Common myeloid progenitor, CD34-positive (primary cell): ENCODE measurements around the gene ADAMTS15.

ENCODE experiments used
- CTCF ChIA-PET: fragments of 350-600 bp; sonication (Branson Sonifier 250); formaldehyde crosslinking; loops from one replicate; lab custom pipeline; 2021; ENCODE audit warnings: antibody characterized with exemption; lab: Charles Lee
- POLR2A ChIA-PET: fragments of 350-600 bp; sonication (Branson Sonifier 250); formaldehyde crosslinking; loops from one replicate; lab custom pipeline; 2021; ENCODE audit warnings: antibody characterized with exemption; lab: Charles Lee
- DNase-seq, 3 donors: peaks; one replicate each; pipeline versions ENCODE4 v3.0.0 to v3.0.0-alpha.2; 2013
- H3K27ac ChIP-seq, 2 experiments: 1 replicate in 1 of 2; 2 replicates in 1 of 2; pipeline ENCODE4 v1.7.0; 2013; ENCODE audit warnings: inconsistent platforms in 2 of 2, low read length in 2 of 2, mild to moderate bottlenecking in 2 of 2, low read depth in 1 of 2, moderate library complexity in 1 of 2; ENCODE audit not compliant: severe bottlenecking in 2 of 2, insufficient read depth in 1 of 2, poor library complexity in 1 of 2
- H3K27me3 ChIP-seq, 5 experiments: replicated peaks in 2 of 5; 1 replicate in 3 of 5; 2 replicates in 2 of 5; pipeline versions ENCODE4 v1.6.1 to v1.7.0; 2013; ENCODE audit warnings: low read length in 4 of 5, mild to moderate bottlenecking in 2 of 5, moderate library complexity in 2 of 5, inconsistent platforms in 1 of 5; ENCODE audit not compliant: insufficient read depth in 5 of 5, control insufficient read depth in 4 of 5
- H3K36me3 ChIP-seq, 4 experiments: 1 replicate in 2 of 4; 2 replicates in 2 of 4; pipeline versions ENCODE4 v1.6.1 to v1.7.0; 2013; ENCODE audit warnings: low read length in 3 of 4, control low read depth in 1 of 4, mild to moderate bottlenecking in 1 of 4; ENCODE audit not compliant: control insufficient read depth in 4 of 4, insufficient read depth in 4 of 4
- H3K4me1 ChIP-seq, 4 experiments: 1 replicate in 3 of 4; 2 replicates in 1 of 4; pipeline versions ENCODE4 v1.6.1 to v1.7.1; 2013; ENCODE audit warnings: low read length in 3 of 4, mild to moderate bottlenecking in 3 of 4, control low read depth in 1 of 4, inconsistent platforms in 1 of 4, moderate library complexity in 1 of 4; ENCODE audit not compliant: control insufficient read depth in 4 of 4, insufficient read depth in 4 of 4; ENCODE audit errors: control extremely low read depth in 1 of 4
- H3K4me3 ChIP-seq, 7 experiments: 1 replicate in 4 of 7; 2 replicates in 3 of 7; pipeline versions ENCODE4 v1.5.1 to v1.7.0; 2013; ENCODE audit warnings: mild to moderate bottlenecking in 7 of 7, low read length in 6 of 7, moderate library complexity in 6 of 7, inconsistent platforms in 2 of 7, low read depth in 2 of 7, control low read depth in 1 of 7; ENCODE audit not compliant: insufficient read depth in 4 of 7, control insufficient read depth in 1 of 7; ENCODE audit errors: extremely low read depth in 1 of 7
- H3K9me3 ChIP-seq, 5 experiments: 1 replicate in 4 of 5; 2 replicates in 1 of 5; pipeline versions ENCODE4 v1.6.1 to v1.7.1; 2013; ENCODE audit warnings: low read length in 4 of 5, mild to moderate bottlenecking in 2 of 5, inconsistent platforms in 1 of 5, low read depth in 1 of 5, moderate library complexity in 1 of 5; ENCODE audit not compliant: control insufficient read depth in 4 of 5, insufficient read depth in 2 of 5; ENCODE audit errors: control extremely low read depth in 1 of 5
- WGBS: methylation state at CpG from one replicate; pipeline ENCODE4 v1.1.5; 2013; ENCODE audit not compliant: insufficient coverage; 5-methylcytosine and 5-hydroxymethylcytosine counted together

ADAMTS15 gene

GRCh38 chr11:130427581-130428315 lies 20.7 kb upstream of the ADAMTS15 start:
- Histone ChIP-seq H3K27me3 (peaks cover 15 to 80% (median 28%) of the 10 kb centered on the region in 5 experiments), H3K9me3 (no peaks in the 10 kb centered on the region), H3K27ac (no peak overlapping the region), H3K36me3 (no peaks in the 10 kb centered on the region), H3K4me3 (peak overlapping the region in 3 of 7 experiments; percentile 24 to 61 (median 36)), H3K4me1 (peaks cover 0 to 19% (median 11%) of the 10 kb centered on the region in 4 experiments)
- ChIA-PET CTCF (interaction anchor here (0.7 to 15.5 kb wide), 4 partner anchors 28 to 437 kb away, joined by 3 to 362 read pairs (median 6); no protein-coding TSS in a partner anchor), POLR2A (no interaction called here)
- under 1% methylated on average over 64 of the region's 84 CpGs for WGBS
- peak in 2 of 3 donors; percentile 36 to 47 for DNase-seq

DNA sequence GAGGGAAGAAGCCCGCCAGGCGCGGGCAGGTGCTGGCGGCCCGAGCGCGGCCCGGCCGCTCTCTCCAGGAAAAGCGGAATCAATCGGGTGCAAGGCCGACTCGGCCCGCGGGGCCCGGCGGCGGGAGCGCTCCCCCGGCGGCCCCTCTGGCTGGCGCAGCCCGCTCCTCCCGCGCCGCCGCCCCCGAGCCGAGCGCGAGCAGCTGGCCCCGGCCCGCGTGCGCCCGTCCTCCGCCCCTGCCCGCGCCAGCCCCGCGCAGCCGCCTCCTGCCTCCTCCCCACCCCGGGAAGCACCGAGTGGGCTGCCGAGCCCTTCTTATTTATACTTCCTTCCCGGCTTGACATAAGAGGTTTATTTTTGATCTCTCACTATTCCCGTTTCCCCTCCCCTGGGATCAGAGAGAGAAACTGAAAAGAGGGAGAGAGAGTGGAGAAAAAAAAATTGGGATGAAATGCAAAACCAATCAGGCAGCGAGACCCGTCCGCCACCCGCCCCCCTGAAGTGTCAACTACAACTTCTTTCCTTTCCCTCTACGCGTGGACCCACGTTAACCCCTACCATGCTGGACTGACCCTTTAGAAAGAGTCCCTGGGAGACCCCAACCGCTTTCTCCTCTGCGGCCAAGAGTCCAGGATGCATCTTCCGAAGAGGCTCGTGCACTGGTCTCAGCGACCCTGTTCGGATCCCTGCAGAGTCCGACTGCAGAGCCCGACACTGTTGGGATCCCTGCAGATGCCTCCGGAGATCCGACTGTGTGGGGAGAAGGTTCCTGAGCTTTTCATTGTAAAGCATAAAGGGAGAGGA lies 19.9 kb upstream of the ADAMTS15 start, which contains the start of gene ADAMTS8:
Gene ADAMTS8 (minus strand): TSS at position 294 of the 804 bp plus-strand sequence. CDS start 323 bp downstream, outside the sequence.
- CTCF ChIA-PET, result interaction anchor here (0.7 to 15.5 kb wide), 3 partner anchors 28 to 436 kb away, joined by 3 to 362 read pairs (median 3); no protein-coding TSS in a partner anchor
- Histone ChIP-seq H3K36me3 (no peaks in the 10 kb centered on the region), H3K27ac (no peak within 1 kb of the TSS), H3K9me3 (no peaks in the 10 kb centered on the region), H3K4me1 (peaks cover 0 to 19% (median 11%) of the 10 kb centered on the region in 4 experiments), H3K4me3 (peak within 1 kb of the TSS in 4 of 7 experiments; percentile 19 to 61 (median 34)), H3K27me3 (peaks cover 15 to 74% (median 30%) of the 10 kb centered on the region in 5 experiments)
- POLR2A ChIA-PET, result no interaction called here
- DNase-seq, result peak in 2 of 3 donors; percentile 32 to 39
- 4% methylated on average over 33 of the region's 64 CpGs for WGBS

DNA sequence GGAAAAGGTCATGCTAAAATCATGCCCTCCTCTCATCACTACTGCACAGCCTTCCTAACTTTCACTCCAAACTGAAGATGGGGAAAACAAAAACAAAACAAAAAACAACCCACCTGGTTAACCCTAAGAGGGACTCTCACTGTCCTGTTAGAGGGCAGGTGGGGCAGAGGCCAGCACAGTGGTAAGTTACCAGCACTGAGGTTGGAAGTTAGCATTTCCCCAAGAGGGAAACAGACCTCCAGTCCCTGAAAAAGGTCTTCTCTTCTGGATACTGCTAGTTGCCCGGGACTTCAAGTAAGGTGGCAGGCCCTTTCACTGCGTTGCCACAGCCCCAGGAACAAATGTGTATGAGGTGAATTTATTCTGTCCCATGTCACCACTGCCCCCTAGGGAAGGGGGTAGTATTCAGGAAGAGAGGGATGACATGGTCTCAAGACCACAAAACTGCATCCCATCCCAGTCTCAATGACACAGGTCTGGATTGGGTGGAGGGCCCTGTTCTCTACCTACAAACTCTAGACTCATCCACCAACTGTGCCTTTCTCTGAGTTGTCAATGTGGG lies 19.2 kb upstream of the ADAMTS15 start:
- POLR2A ChIA-PET, result no interaction called here
- Histone ChIP-seq H3K4me3 (peak overlapping the region in 1 of 7 experiments; percentile 61), H3K36me3 (no peaks in the 10 kb centered on the region), H3K27ac (no peak overlapping the region), H3K9me3 (no peaks in the 10 kb centered on the region), H3K27me3 (peaks cover 15 to 68% (median 30%) of the 10 kb centered on the region in 5 experiments), H3K4me1 (peaks cover 0 to 19% (median 11%) of the 10 kb centered on the region in 4 experiments)
- CTCF ChIA-PET, result interaction anchor here (1.3 to 15.5 kb wide), 3 partner anchors 25 to 435 kb away, joined by 3 to 362 read pairs (median 3); no protein-coding TSS in a partner anchor
- 56% methylated on average over 1 of the region's 2 CpGs for WGBS
- DNase-seq, result no peak

DNA sequence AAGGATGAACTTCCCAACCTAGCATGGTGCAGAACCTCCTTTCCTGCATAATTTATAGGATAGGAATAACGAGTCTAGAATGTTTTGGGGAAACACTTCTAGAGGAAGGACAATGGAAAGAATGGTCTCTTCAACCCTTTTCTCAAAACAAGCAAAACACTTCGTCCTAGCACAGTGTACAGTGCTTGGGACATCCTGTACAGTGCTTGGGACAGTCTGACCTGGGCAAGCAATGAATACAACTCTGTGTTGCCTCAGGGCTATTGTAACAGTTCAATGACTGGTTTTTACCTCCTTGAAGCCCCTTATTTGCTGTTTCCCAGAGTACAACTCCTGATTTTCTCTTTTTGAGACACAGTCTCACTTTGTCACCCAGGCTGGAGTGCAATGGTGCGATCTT lies 18.5 kb upstream of the ADAMTS15 start:
- no peak overlapping the region for H3K4me3 ChIP-seq
- no peaks in the 10 kb centered on the region for H3K36me3 ChIP-seq
- H3K4me1 ChIP-seq, result peaks cover 0 to 20% (median 15%) of the 10 kb centered on the region in 4 experiments
- no peak for DNase-seq
- peaks cover 15 to 60% (median 28%) of the 10 kb centered on the region in 5 experiments for H3K27me3 ChIP-seq
- H3K9me3 ChIP-seq, result no peaks in the 10 kb centered on the region
- CTCF ChIA-PET, result interaction anchor here (1.0 to 15.5 kb wide), 7 partner anchors 9 to 468 kb away, joined by 3 to 362 read pairs (median 4); no protein-coding TSS in a partner anchor
- POLR2A ChIA-PET, result no interaction called here
- no peak overlapping the region for H3K27ac ChIP-seq
- WGBS, result 68% methylated on average over 3 of the region's 3 CpGs

GRCh38 chr11:130431331-130431773 lies 17.1 kb upstream of the ADAMTS15 start:
- Histone ChIP-seq H3K27me3 (peaks cover 15 to 47% (median 24%) of the 10 kb centered on the region in 5 experiments), H3K4me1 (peaks cover 1 to 20% (median 17%) of the 10 kb centered on the region in 4 experiments), H3K36me3 (no peaks in the 10 kb centered on the region), H3K27ac (no peak overlapping the region), H3K9me3 (no peaks in the 10 kb centered on the region), H3K4me3 (no peak overlapping the region)
- ChIA-PET CTCF (interaction anchor here (0.6 to 15.5 kb wide), 19 partner anchors 11 to 484 kb away, joined by 3 to 362 read pairs (median 4); no protein-coding TSS in a partner anchor), POLR2A (interaction anchor here (0.5 kb wide), 1 partner anchor 1324 kb away, joined by 3 read pairs; no protein-coding TSS in a partner anchor)
- DNase-seq, result peak; percentile 84 to 92 (median 86)
- 50% methylated on average over 4 of the region's 10 CpGs for WGBS

DNA sequence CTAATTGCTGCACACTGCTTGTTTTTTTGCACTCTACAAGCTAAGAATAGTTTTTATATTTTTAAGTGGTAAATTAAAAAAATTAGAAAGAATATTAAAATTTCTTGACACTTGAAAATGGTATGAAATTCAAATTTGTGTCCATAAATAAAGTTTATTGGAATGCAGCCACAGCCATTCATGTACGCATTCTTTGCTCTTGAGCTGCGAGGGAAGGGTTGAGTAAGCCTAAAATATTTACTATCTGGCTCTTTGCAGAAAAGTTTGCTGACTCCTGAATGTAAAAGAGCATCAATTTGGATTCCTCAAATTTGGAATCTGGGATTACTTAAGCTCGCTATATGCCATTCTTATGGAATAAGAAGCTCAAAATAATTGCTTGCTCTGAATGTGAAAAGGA lies 16.6 kb upstream of the ADAMTS15 start:
- no peak for DNase-seq
- Histone ChIP-seq H3K9me3 (no peaks in the 10 kb centered on the region), H3K27ac (no peak overlapping the region), H3K36me3 (no peaks in the 10 kb centered on the region), H3K4me3 (no peak overlapping the region), H3K4me1 (peaks cover 1 to 23% (median 17%) of the 10 kb centered on the region in 4 experiments), H3K27me3 (peaks cover 14 to 42% (median 23%) of the 10 kb centered on the region in 5 experiments)
- ChIA-PET POLR2A (interaction anchor here (0.5 kb wide), 1 partner anchor 1324 kb away, joined by 3 read pairs; no protein-coding TSS in a partner anchor), CTCF (interaction anchor here (0.6 to 15.5 kb wide), 18 partner anchors 11 to 484 kb away, joined by 3 to 362 read pairs (median 4); no protein-coding TSS in a partner anchor)
- WGBS, result 100% methylated on average over 2 of the region's 3 CpGs
